GM12878 (cell line): ENCODE results near the gene KATNB1. TPM values are rescaled to one million over a fixed set of nuclear protein-coding genes. Genes with fewer than 3 reads are reported as not detected.

Source experiments
- ATAC-seq: fragments of 200-7000 bp; cut with Tn5 transposase; 3 replicates; pipeline ENCODE4 v1.9.1; 2020; ENCODE audit warnings: mild to moderate bottlenecking, moderate library complexity
- BruUV-seq: library from RNA; stranded (reverse); fragments of 400-500 nt; replicated peaks from 2 replicates; lab custom pipeline; 2021; lab: Mats Ljungman, UMichigan
- CTCF ChIA-PET: fragments of 300-600 bp; sonication (Branson Sonifier 250); formaldehyde crosslinking; extraction: SDS; loops from one replicate; lab custom pipeline; 2021; ENCODE audit warnings: inconsistent platforms; lab: Yijun Ruan, JAX
- POLR2A ChIA-PET: fragments of 350-600 bp; formaldehyde crosslinking; extraction: SDS; loops from one replicate; lab custom pipeline; 2021; ENCODE audit warnings: inconsistent platforms; lab: Charles Lee
- RAD21 ChIA-PET: fragments of 300-600 bp; sonication (Branson Sonifier 250); formaldehyde crosslinking; loops from one replicate; lab custom pipeline; 2023; ENCODE audit warnings: antibody characterized with exemption; ENCODE audit not compliant: unreplicated experiment; lab: Charles Lee
- SMC1A ChIA-PET: fragments of 300-600 bp; sonication (Branson Sonifier 250); formaldehyde crosslinking; loops from one replicate; lab custom pipeline; 2023; ENCODE audit not compliant: unreplicated experiment, uncharacterized antibody; lab: Charles Lee
- DNase-seq: peaks from one replicate; pipeline ENCODE4 v3.0.0-alpha.2; 2011; ENCODE audit warnings: low read depth, low spot score
- FAIRE-seq: peaks from 3 replicates; lab custom pipeline; 2011; peaks lifted over from hg19 to GRCh38; lab: Jason Lieb, UNC
- H2AFZ ChIP-seq: 2 replicates; pipeline ENCODE4 v1.6.0; 2011; ENCODE audit warnings: low read depth, low read length, control low read depth; ENCODE audit not compliant: control insufficient read depth
- H3K27ac ChIP-seq: 2 replicates; pipeline ENCODE4 v1.5.1; 2011; ENCODE audit warnings: control low read depth; ENCODE audit not compliant: control insufficient read depth, insufficient read depth
- H3K27me3 ChIP-seq, 2 experiments: replicated peaks in 1 of 2; 2 replicates each; pipeline versions ENCODE4 v1.6.0 to v1.6.1; 2011; ENCODE audit warnings: low read length in 1 of 2; ENCODE audit not compliant: control insufficient read depth in 2 of 2, insufficient read depth in 2 of 2
- H3K36me3 ChIP-seq, 2 experiments: 2 replicates each; pipeline ENCODE4 v1.5.1; 2011; ENCODE audit warnings: low read length in 1 of 2; ENCODE audit not compliant: control insufficient read depth in 2 of 2, insufficient read depth in 2 of 2
- H3K4me1 ChIP-seq: 2 replicates; pipeline ENCODE4 v1.6.1; 2011; ENCODE audit warnings: mild to moderate bottlenecking, low read length, moderate library complexity, mixed read lengths; ENCODE audit not compliant: control insufficient read depth, insufficient read depth
- H3K4me2 ChIP-seq: 2 replicates; pipeline ENCODE4 v1.6.0; 2011; ENCODE audit warnings: control low read depth; ENCODE audit not compliant: control insufficient read depth, insufficient read depth
- H3K4me3 ChIP-seq: fragments of 200-600 bp; sonication (generic); 2 replicates; pipeline ENCODE4 v1.5.1; 2016
- H3K79me2 ChIP-seq: 2 replicates; pipeline ENCODE4 v1.6.0; 2011; ENCODE audit warnings: low read length; ENCODE audit not compliant: control insufficient read depth, insufficient read depth
- H3K9ac ChIP-seq: 2 replicates; pipeline ENCODE4 v1.8.0; 2011; ENCODE audit warnings: low read length, control low read depth, mixed read lengths; ENCODE audit not compliant: control insufficient read depth, insufficient read depth
- H3K9me3 ChIP-seq: replicated peaks from 3 replicates; pipeline ENCODE4 v1.5.1; 2011; ENCODE audit warnings: mild to moderate bottlenecking, low read length; ENCODE audit not compliant: control insufficient read depth, insufficient read depth
- H4K20me1 ChIP-seq: 2 replicates; pipeline ENCODE4 v1.6.0; 2011; ENCODE audit not compliant: control insufficient read depth, insufficient read depth
- CBX3 ChIP-seq: fragments of 200-600 bp; sonication (generic); IDR thresholded peaks from 2 replicates; pipeline ENCODE4 v1.6.1; 2016; ENCODE audit warnings: low read depth, borderline replicate concordance
- CEBPZ ChIP-seq: fragments of 150-350 bp; IDR thresholded peaks from 2 replicates; pipeline ENCODE4 v1.6.1; 2016; ENCODE audit warnings: low read depth, low read length
- IKZF2 ChIP-seq, 2 experiments: fragments of 450-650 bp; IDR thresholded peaks; 2 replicates each; pipeline ENCODE4 v1.6.1; 2017; ENCODE audit warnings: mild to moderate bottlenecking in 2 of 2, moderate library complexity in 2 of 2
- MTA3 ChIP-seq: IDR thresholded peaks from 2 replicates; pipeline ENCODE4 v1.6.1; 2012; ENCODE audit warnings: low read length, inconsistent platforms, borderline replicate concordance
- NBN ChIP-seq: fragments of 450-650 bp; IDR thresholded peaks from 2 replicates; pipeline ENCODE4 v1.6.1; 2016
- WGBS: methylation state at CpG from one replicate; pipeline ENCODE4 v1.1.6; 2016; ENCODE audit warnings: low lambda C conversion rate; ENCODE audit not compliant: insufficient replicate concordance, insufficient coverage; ENCODE audit errors: missing lambda C conversion rate; 5-methylcytosine and 5-hydroxymethylcytosine counted together
- in situ Hi-C: fragments of 300-500 bp; cut with MboI; formaldehyde crosslinking; loops from 9 replicates; pipeline ENCODE4 v1.14.3; 2018; ENCODE audit warnings: mixed read lengths
- intact Hi-C: fragments of 100-400 bp; cut with micrococcal nuclease; formaldehyde crosslinking; loops from one replicate; pipeline ENCODE4 v1.14.2; 2022; ENCODE audit not compliant: unreplicated experiment
- polyA plus RNA-seq, 11 experiments: library from polyadenylated mRNA; depleted of rRNA in 4 of 11; unstranded in 6 of 11; stranded (reverse) in 5 of 11; fragments of >200 nt; fragmentation: Nextera tagmentation in 4 of 11; fragmentation: Illumina TruSeq in 1 of 11; extraction: Ambion mirVana in 4 of 11; extraction: Trizol in 1 of 11; gene quantifications; 1 replicate in 1 of 11; 2 replicates in 10 of 11; pipeline versions ENCODE4 v1.2.1 to v1.2.3, GENCODE V29; 2011 to 2016; ENCODE audit warnings: inconsistent platforms in 2 of 11, missing spikeins in 2 of 11, low read depth in 1 of 11
- total RNA-seq, 4 experiments: library from RNA; depleted of rRNA in 3 of 4; stranded (reverse); fragments of >200 nt in 3 of 4; fragmentation: Illumina TruSeq in 1 of 4; extraction: Trizol in 1 of 4; gene quantifications; 2 replicates each; pipeline versions ENCODE4 v1.2.1 to v1.2.3, GENCODE V29; 2013 to 2021
- TF ChIP-seq, protein P1 (sequence below): fragments of 150-350 bp; IDR thresholded peaks from 2 replicates; pipeline ENCODE4 v1.6.1; 2014; ENCODE audit warnings: mild to moderate bottlenecking, low read depth, low read length

The KATNB1 gene
- total and polyA plus RNA-seq, 10 of the 15 experiments (the other 5 are each of a cell fraction or from before 2014, with no cell fraction given) = 0.71 to 46.5 (median 19.5) TPM

DNA sequence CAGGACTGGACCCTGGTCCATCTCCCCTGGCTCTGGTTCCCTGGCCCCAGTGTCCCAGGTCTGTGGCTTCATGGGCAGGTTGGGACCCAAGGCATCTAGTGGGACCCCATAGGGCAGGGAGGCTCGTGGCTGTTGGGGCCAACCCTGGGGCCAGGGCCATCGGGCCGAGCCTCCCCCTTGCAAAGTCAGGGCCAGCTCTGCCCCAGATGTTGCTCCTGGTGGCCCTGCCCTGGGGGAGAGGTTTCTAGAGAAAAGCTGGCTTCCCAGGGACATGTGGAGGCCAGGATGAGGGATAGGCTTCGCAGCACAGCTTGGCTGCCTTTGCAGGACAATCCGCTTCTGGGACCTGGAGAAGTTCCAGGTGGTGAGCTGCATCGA is 16.6 kb downstream of the KATNB1 start:
- CTCF ChIA-PET = interaction anchor here (0.9 to 1.2 kb wide), 2 partner anchors 15 to 175 kb away, joined by 3 to 4 read pairs; no protein-coding TSS in a partner anchor
- Histone ChIP-seq H3K4me2 (no peak overlapping the region), H3K79me2 (no peaks in the 10 kb centered on the region), H3K9ac (no peak overlapping the region), H3K36me3 (no peaks in the 10 kb centered on the region; a peak in 2 of 4 replicates), H3K4me3 (no peak overlapping the region), H3K9me3 (no peaks in the 10 kb centered on the region), H3K4me1 (no peaks in the 10 kb centered on the region), H3K27me3 (no peaks in the 10 kb centered on the region), H4K20me1 (no peaks in the 10 kb centered on the region), H3K27ac (no peak overlapping the region), H2AFZ (no peak overlapping the region)
- in situ Hi-C loops = no loop called here
- SMC1A ChIA-PET = no interaction called here
- FAIRE-seq = no peak
- WGBS = 52% methylated on average over 6 of the region's 6 CpGs
- POLR2A ChIA-PET = no interaction called here
- TF ChIP-seq CEBPZ = no peak
- TF ChIP-seq NBN = no peak
- no peak for TF ChIP-seq MTA3
- no peak for TF ChIP-seq IKZF2 (IDR thresholded peaks at IDR 0.05)
- no peak for TF ChIP-seq CBX3
- TF ChIP-seq, protein P1, sequence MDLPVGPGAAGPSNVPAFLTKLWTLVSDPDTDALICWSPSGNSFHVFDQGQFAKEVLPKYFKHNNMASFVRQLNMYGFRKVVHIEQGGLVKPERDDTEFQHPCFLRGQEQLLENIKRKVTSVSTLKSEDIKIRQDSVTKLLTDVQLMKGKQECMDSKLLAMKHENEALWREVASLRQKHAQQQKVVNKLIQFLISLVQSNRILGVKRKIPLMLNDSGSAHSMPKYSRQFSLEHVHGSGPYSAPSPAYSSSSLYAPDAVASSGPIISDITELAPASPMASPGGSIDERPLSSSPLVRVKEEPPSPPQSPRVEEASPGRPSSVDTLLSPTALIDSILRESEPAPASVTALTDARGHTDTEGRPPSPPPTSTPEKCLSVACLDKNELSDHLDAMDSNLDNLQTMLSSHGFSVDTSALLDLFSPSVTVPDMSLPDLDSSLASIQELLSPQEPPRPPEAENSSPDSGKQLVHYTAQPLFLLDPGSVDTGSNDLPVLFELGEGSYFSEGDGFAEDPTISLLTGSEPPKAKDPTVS = no peak
- DNase-seq = no peak
- no peak for ATAC-seq
- BruUV-seq = no TSS peak
- intact Hi-C loops = no loop called here
- RAD21 ChIA-PET = no interaction called here
